Measurements from ENCODE around the gene KLHL24.

GRCh38 chr3:183654727-183655126 is 19.3 kb downstream of the KLHL24 start:
- TF ChIP-seq, protein P1, sequence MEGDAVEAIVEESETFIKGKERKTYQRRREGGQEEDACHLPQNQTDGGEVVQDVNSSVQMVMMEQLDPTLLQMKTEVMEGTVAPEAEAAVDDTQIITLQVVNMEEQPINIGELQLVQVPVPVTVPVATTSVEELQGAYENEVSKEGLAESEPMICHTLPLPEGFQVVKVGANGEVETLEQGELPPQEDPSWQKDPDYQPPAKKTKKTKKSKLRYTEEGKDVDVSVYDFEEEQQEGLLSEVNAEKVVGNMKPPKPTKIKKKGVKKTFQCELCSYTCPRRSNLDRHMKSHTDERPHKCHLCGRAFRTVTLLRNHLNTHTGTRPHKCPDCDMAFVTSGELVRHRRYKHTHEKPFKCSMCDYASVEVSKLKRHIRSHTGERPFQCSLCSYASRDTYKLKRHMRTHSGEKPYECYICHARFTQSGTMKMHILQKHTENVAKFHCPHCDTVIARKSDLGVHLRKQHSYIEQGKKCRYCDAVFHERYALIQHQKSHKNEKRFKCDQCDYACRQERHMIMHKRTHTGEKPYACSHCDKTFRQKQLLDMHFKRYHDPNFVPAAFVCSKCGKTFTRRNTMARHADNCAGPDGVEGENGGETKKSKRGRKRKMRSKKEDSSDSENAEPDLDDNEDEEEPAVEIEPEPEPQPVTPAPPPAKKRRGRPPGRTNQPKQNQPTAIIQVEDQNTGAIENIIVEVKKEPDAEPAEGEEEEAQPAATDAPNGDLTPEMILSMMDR (conservative IDR thresholded peaks at IDR 0.05; ENCODE audit: low read depth in 2 of 2): no peak
- TF ChIP-seq POLR2AphosphoS5 (IDR thresholded peaks at IDR 0.05; ENCODE audit: low read depth) (no peak), EZH2phosphoT487 (IDR thresholded peaks at IDR 0.05; ENCODE audit: unreplicated experiment) (no peak), STAT1 (IDR thresholded peaks at IDR 0.05; ENCODE audit: unreplicated experiment) (no peak), NANOG (IDR thresholded peaks at IDR 0.05; ENCODE audit: borderline replicate concordance) (no peak), JUNB (IDR thresholded peaks at IDR 0.05; ENCODE audit: unreplicated experiment) (no peak), EZH2 (IDR thresholded peaks at IDR 0.05; ENCODE audit: low read depth, unreplicated experiment) (no peak)
- TF ChIP-seq, protein P2, sequence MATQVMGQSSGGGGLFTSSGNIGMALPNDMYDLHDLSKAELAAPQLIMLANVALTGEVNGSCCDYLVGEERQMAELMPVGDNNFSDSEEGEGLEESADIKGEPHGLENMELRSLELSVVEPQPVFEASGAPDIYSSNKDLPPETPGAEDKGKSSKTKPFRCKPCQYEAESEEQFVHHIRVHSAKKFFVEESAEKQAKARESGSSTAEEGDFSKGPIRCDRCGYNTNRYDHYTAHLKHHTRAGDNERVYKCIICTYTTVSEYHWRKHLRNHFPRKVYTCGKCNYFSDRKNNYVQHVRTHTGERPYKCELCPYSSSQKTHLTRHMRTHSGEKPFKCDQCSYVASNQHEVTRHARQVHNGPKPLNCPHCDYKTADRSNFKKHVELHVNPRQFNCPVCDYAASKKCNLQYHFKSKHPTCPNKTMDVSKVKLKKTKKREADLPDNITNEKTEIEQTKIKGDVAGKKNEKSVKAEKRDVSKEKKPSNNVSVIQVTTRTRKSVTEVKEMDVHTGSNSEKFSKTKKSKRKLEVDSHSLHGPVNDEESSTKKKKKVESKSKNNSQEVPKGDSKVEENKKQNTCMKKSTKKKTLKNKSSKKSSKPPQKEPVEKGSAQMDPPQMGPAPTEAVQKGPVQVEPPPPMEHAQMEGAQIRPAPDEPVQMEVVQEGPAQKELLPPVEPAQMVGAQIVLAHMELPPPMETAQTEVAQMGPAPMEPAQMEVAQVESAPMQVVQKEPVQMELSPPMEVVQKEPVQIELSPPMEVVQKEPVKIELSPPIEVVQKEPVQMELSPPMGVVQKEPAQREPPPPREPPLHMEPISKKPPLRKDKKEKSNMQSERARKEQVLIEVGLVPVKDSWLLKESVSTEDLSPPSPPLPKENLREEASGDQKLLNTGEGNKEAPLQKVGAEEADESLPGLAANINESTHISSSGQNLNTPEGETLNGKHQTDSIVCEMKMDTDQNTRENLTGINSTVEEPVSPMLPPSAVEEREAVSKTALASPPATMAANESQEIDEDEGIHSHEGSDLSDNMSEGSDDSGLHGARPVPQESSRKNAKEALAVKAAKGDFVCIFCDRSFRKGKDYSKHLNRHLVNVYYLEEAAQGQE (IDR thresholded peaks at IDR 0.05; ENCODE audit: unreplicated experiment): no peak
